GM10248 (cell line): ENCODE results near the gene C11orf52.

ENCODE experiments used
- CTCF ChIA-PET: fragments of 300-600 bp; sonication (Branson Sonifier 250); formaldehyde crosslinking; extraction: SDS; loops from one replicate; lab custom pipeline; 2021; ENCODE audit warnings: antibody characterized with exemption; lab: Yijun Ruan, JAX
- POLR2A ChIA-PET: fragments of 350-650 bp; sonication (Branson Sonifier 250); formaldehyde crosslinking; extraction: SDS; loops from one replicate; lab custom pipeline; 2020; ENCODE audit warnings: antibody characterized with exemption; lab: Yijun Ruan, JAX
- DNase-seq: peaks from one replicate; pipeline ENCODE4 v3.0.0; 2012; ENCODE audit errors: extremely low spot score
- CTCF ChIP-seq: IDR thresholded peaks from 2 replicates; pipeline ENCODE4 v1.5.1; 2012; ENCODE audit warnings: mild to moderate bottlenecking, low read depth; ENCODE audit errors: extremely low read depth, missing control alignments, control extremely low read depth

The C11orf52 gene

GRCh38 chr11:111917788-111918187 is 925 bp upstream of the C11orf52 start:
- POLR2A ChIA-PET, result no interaction called here
- CTCF ChIA-PET, result interaction anchor here (0.9 to 2.1 kb wide), 2 partner anchors 9 to 14 kb away, joined by 3 to 8 read pairs; no protein-coding TSS in a partner anchor

GRCh38 chr11:111920908-111921307 is 2.2 kb downstream of the C11orf52 start:
- TF ChIP-seq CTCF, result no peak
- no peak for DNase-seq
- ChIA-PET POLR2A (no interaction called here), CTCF (interaction anchor here (0.8 to 1.0 kb wide), 3 partner anchors 9 to 61 kb away, joined by 3 read pairs; partner anchors contain the start of gene CRYAB)

More at GRCh38 chr11:111917788-111918187, 925 bp upstream of the C11orf52 start:
- no peak for DNase-seq
- TF ChIP-seq CTCF, result no peak

DNA sequence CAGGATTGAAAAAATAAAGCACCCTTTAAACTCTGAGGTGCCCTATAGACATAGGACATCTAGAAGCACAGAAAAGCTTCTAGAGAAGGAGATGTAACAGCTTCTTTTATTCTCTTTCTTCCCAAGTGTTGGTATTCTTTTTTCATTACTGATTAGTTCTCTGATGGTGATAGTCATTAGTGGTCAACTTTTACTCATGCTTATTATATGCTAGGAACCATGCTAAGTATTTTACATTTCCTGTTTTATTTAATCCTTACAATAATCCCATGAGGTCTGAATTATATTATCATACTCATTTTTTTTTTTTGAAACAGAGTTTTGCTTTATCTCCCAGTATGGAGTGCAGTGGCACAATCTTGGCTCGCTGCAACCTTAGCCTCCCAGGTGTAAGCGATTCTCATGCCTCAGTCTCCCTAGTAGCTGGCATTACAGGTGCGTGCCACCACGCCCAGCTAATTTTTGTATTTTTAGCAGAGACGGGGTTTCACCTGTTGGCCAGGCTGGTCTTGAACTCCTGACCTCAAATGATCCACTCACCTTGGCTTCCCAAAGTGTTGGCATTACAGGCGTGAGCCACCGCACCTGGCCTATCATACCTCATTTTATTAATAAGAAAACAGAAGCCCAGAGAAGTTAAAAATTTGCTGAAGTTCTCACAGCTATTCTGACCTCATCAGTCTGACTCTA is 3.0 kb downstream of the C11orf52 start:
- no peak for TF ChIP-seq CTCF
- ChIA-PET CTCF (interaction anchor here (0.9 kb wide), 1 partner anchor 10 kb away, joined by 3 read pairs; no protein-coding TSS in a partner anchor), POLR2A (no interaction called here)
- DNase-seq, result no peak

DNA sequence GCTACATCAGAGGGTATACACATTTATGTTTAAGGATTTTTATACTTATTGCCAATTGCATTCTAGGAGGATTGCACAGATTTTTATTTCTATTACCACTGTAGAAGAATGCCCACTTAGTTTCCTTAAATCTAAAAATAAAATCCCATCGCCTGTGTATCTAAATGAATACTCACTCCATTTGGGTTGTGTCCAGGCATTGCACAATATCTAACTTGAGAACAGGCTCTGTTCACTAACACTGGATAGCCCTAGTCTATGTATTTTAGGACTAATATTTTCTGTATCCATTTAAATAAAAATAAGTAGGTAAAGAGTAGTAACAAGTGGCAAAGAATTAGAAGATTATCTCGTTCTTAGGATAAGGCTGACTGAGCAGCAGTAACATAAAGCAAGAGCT is 4.1 kb downstream of the C11orf52 start:
- TF ChIP-seq CTCF, result no peak
- DNase-seq, result no peak
- POLR2A ChIA-PET, result no interaction called here
- CTCF ChIA-PET, result interaction anchor here (1.5 kb wide), 1 partner anchor 9 kb away, joined by 5 read pairs; no protein-coding TSS in a partner anchor

GRCh38 chr11:111923351-111923788 is 4.7 kb downstream of the C11orf52 start:
- ChIA-PET POLR2A (no interaction called here), CTCF (interaction anchor here (1.5 kb wide), 1 partner anchor 8 kb away, joined by 5 read pairs; no protein-coding TSS in a partner anchor)
- no peak for TF ChIP-seq CTCF
- no peak for DNase-seq

- no peak for TF ChIP-seq CTCF
- ChIA-PET CTCF (interaction anchor here (0.7 to 3.4 kb wide), 3 partner anchors 8 to 58 kb away, joined by 3 to 16 read pairs (median 5); no protein-coding TSS in a partner anchor), POLR2A (no interaction called here)
- no peak for DNase-seq
Measured at GRCh38 chr11:111923951-111924350, 5.2 kb downstream of the C11orf52 start.
